Gastrocnemius medialis (tissue), 4 donors: ENCODE data around the gene MEGF6. TPM values are rescaled to one million over a fixed set of nuclear protein-coding genes. Genes with fewer than 3 reads are reported as not detected.
"Not testable (repeated sequence)": the region's sequence is repeated elsewhere in the genome, so short reads cannot be mapped to it uniquely, and the experiment has no call there.

Experiments
- ATAC-seq, 2 donors: fragments of 150-250 bp; one replicate each; pipeline ENCODE4 v1.9.1; 2016
- DNase-seq, 2 donors: peaks; one replicate each; pipeline ENCODE4 v3.0.0-alpha.2; 2019
- H3K27ac ChIP-seq, 4 donors: fragments of 200-600 bp; sonication (generic); 1 replicate in 1 of 4; 2 replicates in 3 of 4; pipeline ENCODE4 v1.5.1; 2016 to 2018; ENCODE audit warnings: mild to moderate bottlenecking in 2 of 4, moderate library complexity in 1 of 4
- H3K27me3 ChIP-seq, 3 donors: fragments of 200-600 bp; sonication (generic) in 2 of 3; 1 replicate in 1 of 3; 2 replicates in 2 of 3; pipeline versions ENCODE4 v1.5.1 to v1.6.0; 2016 to 2019; ENCODE audit warnings: mild to moderate bottlenecking in 1 of 3, moderate library complexity in 1 of 3
- H3K36me3 ChIP-seq, 2 donors: fragments of 200-600 bp; sonication (generic) in 1 of 2; one replicate each; pipeline ENCODE4 v1.5.1; 2017 to 2018
- H3K4me1 ChIP-seq, 2 donors: fragments of 200-600 bp; sonication (generic) in 1 of 2; one replicate each; pipeline ENCODE4 v1.5.1; 2016 to 2017; ENCODE audit warnings: mild to moderate bottlenecking in 2 of 2
- H3K4me3 ChIP-seq, 4 donors: fragments of 200-600 bp; sonication (generic) in 3 of 4; 1 replicate in 1 of 4; 2 replicates in 3 of 4; pipeline ENCODE4 v1.5.1; 2016 to 2019; ENCODE audit warnings: mild to moderate bottlenecking in 2 of 4
- H3K9me3 ChIP-seq, 3 donors: fragments of 200-600 bp; sonication (generic) in 2 of 3; 1 replicate in 1 of 3; 2 replicates in 2 of 3; pipeline ENCODE4 v1.5.1; 2016 to 2019
- CTCF ChIP-seq, 5 experiments: fragments of 450-650 bp in 3 of 5; fragments of 200-600 bp in 2 of 5; sonication (generic) in 2 of 5; IDR thresholded peaks in 4 of 5; conservative IDR thresholded peaks in 1 of 5; 1 replicate in 4 of 5; 2 replicates in 1 of 5; pipeline ENCODE4 v1.5.1; 2016 to 2019; ENCODE audit warnings: antibody characterized with exemption in 5 of 5, mild to moderate bottlenecking in 3 of 5, moderate library complexity in 3 of 5
- POLR2A ChIP-seq, 2 donors: fragments of 450-650 bp; IDR thresholded peaks; one replicate each; pipeline ENCODE4 v1.6.1; 2017; ENCODE audit warnings: antibody characterized with exemption in 2 of 2, mild to moderate bottlenecking in 2 of 2, moderate library complexity in 2 of 2
- in situ Hi-C, 4 donors: fragments of 200-750 bp; cut with MboI; loops; one replicate each; pipeline versions ENCODE4 v1.15.0 to v1.8.0; 2017; ENCODE audit warnings: low sequenced_read_pairs in 4 of 4
- intact Hi-C: fragments of 100-400 bp; cut with DNase I; formaldehyde crosslinking; loops from one replicate; pipeline ENCODE4 v1.15.1; 2023; ENCODE audit warnings: low total_unique reads
- total RNA-seq, 4 donors: library from RNA; depleted of rRNA; stranded (reverse); fragments of >200 nt; gene quantifications; one replicate each; pipeline versions ENCODE4 v1.1.0 to v1.2.3, GENCODE V29; 2016

Gene MEGF6
- total RNA-seq, 4 donors from 2014 or later = 1.9 to 5.7 (median 4.9) TPM

GRCh38 chr1:3623441-3624199, 12.3 kb upstream of the MEGF6 start:
- peaks cover 0 to 16% of the 10 kb centered on the region in 2 donors for H3K36me3 ChIP-seq
- peak overlapping the region; percentile 91 to 100 (median 96) for H3K4me3 ChIP-seq
- no peaks in the 10 kb centered on the region for H3K27me3 ChIP-seq
- intact Hi-C loops = loop anchor here (1.0 to 10.0 kb wide), 3 partner anchors 27 to 281 kb away; partner anchors contain the start of genes ARHGEF16, C1orf174 and WRAP73
- ATAC-seq (no peak), DNase-seq (no peak)
- in situ Hi-C loops = loop anchor here (5.0 to 10.0 kb wide), 2 partner anchors 136 to 139 kb away; no protein-coding TSS in a partner anchor
- no peaks in the 10 kb centered on the region for H3K9me3 ChIP-seq
- H3K4me1 ChIP-seq = peaks cover 21 to 23% of the 10 kb centered on the region in 2 donors
- TF ChIP-seq POLR2A (IDR thresholded peaks at IDR 0.05) (no peak), CTCF (IDR thresholded peaks at IDR 0.05 in 4 of 5, conservative IDR thresholded peaks at IDR 0.05 in 1 of 5) (no peak)
- peak overlapping the region; percentile 40 to 91 (median 83) for H3K27ac ChIP-seq

GRCh38 chr1:3622102-3622501, 10.8 kb upstream of the MEGF6 start:
- not testable (repeated sequence) for DNase-seq, H3K27me3 ChIP-seq, H3K27ac ChIP-seq, H3K36me3 ChIP-seq, ATAC-seq, H3K4me3 ChIP-seq, H3K9me3 ChIP-seq
- intact Hi-C loops = loop anchor here (10.0 kb wide), 1 partner anchor 283 kb away; the partner anchor contains the start of gene C1orf174
- in situ Hi-C loops = loop anchor here (5.0 to 10.0 kb wide), 2 partner anchors 135 to 137 kb away; no protein-coding TSS in a partner anchor
- peaks cover 21 to 23% of the 10 kb centered on the region in 2 donors for H3K4me1 ChIP-seq

- DNase-seq, H3K27ac ChIP-seq, H3K9me3 ChIP-seq, H3K4me3 ChIP-seq, H3K36me3 ChIP-seq, H3K27me3 ChIP-seq, ATAC-seq: not testable (repeated sequence)
- in situ Hi-C loops = loop anchor here (5.0 to 10.0 kb wide), 2 partner anchors 134 to 136 kb away; no protein-coding TSS in a partner anchor
- H3K4me1 ChIP-seq = peaks cover 21 to 23% of the 10 kb centered on the region in 2 donors
- peak; percentile 52 to 70 (median 62) for TF ChIP-seq CTCF (IDR thresholded peaks at IDR 0.05 in 4 of 5, conservative IDR thresholded peaks at IDR 0.05 in 1 of 5)
- intact Hi-C loops = loop anchor here (2.0 to 10.0 kb wide), 2 partner anchors 168 to 284 kb away; partner anchors contain the start of gene C1orf174
Observed at GRCh38 chr1:3621151-3621671, 9.9 kb upstream of the MEGF6 start.

GRCh38 chr1:3620708-3621107, 9.4 kb upstream of the MEGF6 start:
- H3K27ac ChIP-seq = no peak overlapping the region
- DNase-seq (no peak), ATAC-seq (no peak)
- no peaks in the 10 kb centered on the region for H3K36me3 ChIP-seq
- no peaks in the 10 kb centered on the region for H3K9me3 ChIP-seq
- intact Hi-C loops (loop anchor here (2.0 to 10.0 kb wide), 2 partner anchors 168 to 284 kb away; partner anchors contain the start of gene C1orf174), in situ Hi-C loops (loop anchor here (5.0 to 10.0 kb wide), 2 partner anchors 133 to 136 kb away; no protein-coding TSS in a partner anchor)
- no peak overlapping the region for H3K4me3 ChIP-seq
- H3K4me1 ChIP-seq = peaks cover 16 to 19% of the 10 kb centered on the region in 2 donors
- no peaks in the 10 kb centered on the region for H3K27me3 ChIP-seq
- TF ChIP-seq CTCF (IDR thresholded peaks at IDR 0.05 in 4 of 5, conservative IDR thresholded peaks at IDR 0.05 in 1 of 5) (no peak), POLR2A (IDR thresholded peaks at IDR 0.05) (no peak)
